ENCODE results near the gene RETN. TPM values are rescaled to one million over a fixed set of nuclear protein-coding genes. Genes with fewer than 3 reads are reported as not detected.

Gene RETN
- total RNA-seq, 3 donors from 2014 or later (not counting 1 experiment from before 2014, with no cell fraction given), result 3.8 TPM; not detected in 2

DNA sequence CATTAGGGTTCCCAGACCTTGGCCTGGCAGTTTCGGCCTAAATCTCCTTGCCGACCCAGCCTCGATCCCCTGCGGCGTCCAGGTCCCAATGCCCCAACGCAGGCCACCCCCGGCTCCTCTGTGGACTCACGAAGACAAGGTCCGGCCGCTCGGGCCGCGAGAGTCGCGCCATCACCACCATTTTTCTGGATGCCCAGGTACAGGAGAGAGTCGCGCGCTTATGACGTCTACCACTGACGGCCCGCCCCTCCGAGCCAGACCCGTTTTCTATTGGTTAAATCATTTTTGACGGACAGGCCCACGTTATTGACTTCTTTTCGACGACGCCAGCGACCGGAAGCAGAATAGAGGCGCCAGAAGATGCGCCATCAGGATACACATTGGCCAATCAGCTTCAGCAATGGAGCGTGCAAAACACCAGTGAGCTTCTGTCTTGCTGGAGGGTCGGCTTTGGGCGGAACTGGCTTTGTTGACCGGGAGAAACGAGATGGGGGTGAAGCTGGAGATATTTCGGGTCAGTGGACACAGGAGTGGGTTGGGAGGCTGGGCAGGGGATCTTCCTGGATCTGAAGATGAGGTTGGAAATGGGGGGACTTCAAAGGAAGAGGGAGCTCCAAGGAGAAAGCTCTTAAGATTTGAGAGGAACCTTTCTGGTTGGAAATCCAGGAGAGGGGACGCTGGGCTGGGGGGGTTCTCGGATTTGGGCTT lies 39.3 kb upstream of the RETN start, which contains the start of the genes PET100 and XAB2:
Gene PET100, plus strand, starts transcription at position 447 of the 708 bp plus-strand sequence. Its CDS starts 41 bp downstream, at position 488.
Gene XAB2, minus strand, starts transcription at position 199 of the 708 bp plus-strand sequence. Its CDS starts 18 bp downstream, at position 181.
- whole genome bisulfite sequencing (ENCODE audit: insufficient coverage), result under 1% methylated on average over 40 of the region's 40 CpGs
- TF ChIP-seq, protein P1, sequence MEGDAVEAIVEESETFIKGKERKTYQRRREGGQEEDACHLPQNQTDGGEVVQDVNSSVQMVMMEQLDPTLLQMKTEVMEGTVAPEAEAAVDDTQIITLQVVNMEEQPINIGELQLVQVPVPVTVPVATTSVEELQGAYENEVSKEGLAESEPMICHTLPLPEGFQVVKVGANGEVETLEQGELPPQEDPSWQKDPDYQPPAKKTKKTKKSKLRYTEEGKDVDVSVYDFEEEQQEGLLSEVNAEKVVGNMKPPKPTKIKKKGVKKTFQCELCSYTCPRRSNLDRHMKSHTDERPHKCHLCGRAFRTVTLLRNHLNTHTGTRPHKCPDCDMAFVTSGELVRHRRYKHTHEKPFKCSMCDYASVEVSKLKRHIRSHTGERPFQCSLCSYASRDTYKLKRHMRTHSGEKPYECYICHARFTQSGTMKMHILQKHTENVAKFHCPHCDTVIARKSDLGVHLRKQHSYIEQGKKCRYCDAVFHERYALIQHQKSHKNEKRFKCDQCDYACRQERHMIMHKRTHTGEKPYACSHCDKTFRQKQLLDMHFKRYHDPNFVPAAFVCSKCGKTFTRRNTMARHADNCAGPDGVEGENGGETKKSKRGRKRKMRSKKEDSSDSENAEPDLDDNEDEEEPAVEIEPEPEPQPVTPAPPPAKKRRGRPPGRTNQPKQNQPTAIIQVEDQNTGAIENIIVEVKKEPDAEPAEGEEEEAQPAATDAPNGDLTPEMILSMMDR (IDR thresholded peaks at IDR 0.05), result no peak
- peak; percentile 96 for ATAC-seq
- Mint-ChIP-seq H3K27me3 (ENCODE audit: low read depth in 2 of 2) (no peaks in the 10 kb centered on the region), H3K4me3 (peak within 1 kb of the TSS; percentile 100), H3K36me3 (no peaks in the 10 kb centered on the region), H3K4me1 (peaks cover 29 to 58% of the 10 kb centered on the region in 2 donors), H3K27ac (peak within 1 kb of the TSS; percentile 99), H3K9me3 (no peaks in the 10 kb centered on the region)
- H3K9me3 ChIP-seq (ENCODE audit: control insufficient read depth, insufficient read depth, low read length), result no peaks in the 10 kb centered on the region
- peak; percentile 94 to 98 for DNase-seq
- peak within 1 kb of the TSS; percentile 90 for H3K4me3 ChIP-seq (ENCODE audit: low read length)
- H3K36me3 ChIP-seq (ENCODE audit: control insufficient read depth, insufficient read depth, low read length), result peaks cover 18% of the 10 kb centered on the region
- intact Hi-C loops (cut with micrococcal nuclease), result loop anchor here (10.0 kb wide), 1 partner anchor 55 kb away; the partner anchor contains the start of gene TRAPPC5
- no peaks in the 10 kb centered on the region for H3K27me3 ChIP-seq (ENCODE audit: control insufficient read depth, insufficient read depth, low read length)
- H3K27ac ChIP-seq (ENCODE audit: low read length), result peak within 1 kb of the TSS; percentile 87
- H3K4me1 ChIP-seq (ENCODE audit: control insufficient read depth, insufficient read depth, low read length), result peaks cover 30% of the 10 kb centered on the region

DNA sequence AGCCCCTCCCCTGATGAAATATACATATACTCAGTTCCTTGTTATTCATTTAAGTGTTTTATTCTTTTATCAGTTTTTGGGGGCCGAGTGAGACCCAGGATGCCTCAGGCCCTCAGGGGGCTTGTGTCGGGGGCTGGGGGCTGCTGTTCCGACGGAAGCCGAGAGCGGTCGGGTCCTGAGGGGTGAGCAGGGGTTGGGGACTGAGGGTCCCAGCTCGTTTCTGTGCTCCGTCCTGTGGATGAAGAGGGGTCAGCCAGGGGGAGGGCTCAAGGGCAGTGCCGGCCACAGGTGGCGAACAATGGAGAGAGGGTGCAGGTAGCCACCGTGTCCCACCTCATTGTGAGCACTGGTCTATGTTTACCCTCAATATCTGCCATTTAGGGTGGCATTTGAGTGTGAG lies 37.3 kb upstream of the RETN start:
- Mint-ChIP-seq H3K4me1 (peaks cover 29 to 68% of the 10 kb centered on the region in 2 donors), H3K4me3 (no peak overlapping the region), H3K27ac (no peak overlapping the region), H3K36me3 (no peaks in the 10 kb centered on the region), H3K9me3 (no peaks in the 10 kb centered on the region), H3K27me3 (ENCODE audit: low read depth in 2 of 2) (no peaks in the 10 kb centered on the region)
- no peak overlapping the region for H3K4me3 ChIP-seq (ENCODE audit: low read length)
- H3K27ac ChIP-seq (ENCODE audit: low read length), result no peak overlapping the region
- peaks cover 7% of the 10 kb centered on the region for H3K36me3 ChIP-seq (ENCODE audit: control insufficient read depth, insufficient read depth, low read length)
- intact Hi-C loops (cut with micrococcal nuclease), result loop anchor here (10.0 kb wide), 1 partner anchor 53 kb away; the partner anchor contains the start of gene TRAPPC5
- H3K4me1 ChIP-seq (ENCODE audit: control insufficient read depth, insufficient read depth, low read length), result peaks cover 39% of the 10 kb centered on the region
- TF ChIP-seq, protein P1 (IDR thresholded peaks at IDR 0.05), result no peak
- 98% methylated on average over 12 of the region's 12 CpGs for WGBS (ENCODE audit: insufficient coverage)
- no peak for ATAC-seq
- H3K9me3 ChIP-seq (ENCODE audit: control insufficient read depth, insufficient read depth, low read length), result no peaks in the 10 kb centered on the region
- no peak for DNase-seq
- no peaks in the 10 kb centered on the region for H3K27me3 ChIP-seq (ENCODE audit: control insufficient read depth, insufficient read depth, low read length)

DNA sequence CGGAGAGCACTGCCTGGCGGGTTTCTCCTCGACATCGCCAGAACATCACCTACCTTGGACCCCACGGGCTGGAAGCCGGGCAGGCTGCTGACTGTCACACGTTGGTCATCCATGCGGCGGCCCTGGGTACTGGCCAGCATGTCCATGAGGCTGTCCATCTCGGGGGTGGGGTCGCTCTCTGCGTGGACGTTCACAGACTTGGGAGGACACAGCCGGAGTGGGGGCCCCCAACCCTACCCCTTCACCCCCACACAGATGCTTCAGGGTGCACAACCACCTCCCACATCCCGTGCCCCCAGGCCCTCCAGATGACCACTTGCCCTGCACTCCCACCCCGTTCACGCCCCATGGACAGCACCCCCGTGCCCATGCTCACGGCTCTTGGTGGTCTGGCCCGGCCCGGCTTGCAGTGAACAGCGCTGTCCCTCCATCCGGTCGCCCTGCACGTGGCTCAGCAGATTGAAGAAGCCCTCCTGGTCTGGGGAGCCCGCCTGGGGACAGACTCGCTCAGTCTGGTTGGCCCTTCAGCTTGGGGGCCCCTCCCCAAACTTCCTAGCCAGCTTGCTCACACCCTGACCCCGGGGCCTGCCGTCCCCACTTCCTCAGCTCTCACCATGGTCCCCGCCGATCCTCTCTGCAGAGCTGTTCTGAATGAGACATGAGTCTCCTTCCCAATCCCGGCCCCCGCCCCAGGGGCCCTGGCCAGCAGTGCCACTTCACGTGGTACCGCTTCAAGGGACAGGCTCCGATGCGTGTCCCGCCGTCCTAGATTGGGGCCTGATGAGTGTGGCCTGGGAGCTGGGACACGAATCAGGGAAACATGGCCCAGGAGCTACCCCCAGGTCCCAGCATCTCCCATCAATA lies 36.3 kb upstream of the RETN start:
- TF ChIP-seq, protein P1 (IDR thresholded peaks at IDR 0.05), result no peak
- Mint-ChIP-seq H3K4me1 (peaks cover 32 to 64% of the 10 kb centered on the region in 2 donors), H3K36me3 (no peaks in the 10 kb centered on the region), H3K27me3 (ENCODE audit: low read depth in 2 of 2) (no peaks in the 10 kb centered on the region), H3K4me3 (peak overlapping the region; percentile 56), H3K27ac (peak overlapping the region in 1 of 2 donors; percentile 94), H3K9me3 (no peaks in the 10 kb centered on the region)
- no peak overlapping the region for H3K4me3 ChIP-seq (ENCODE audit: low read length)
- H3K36me3 ChIP-seq (ENCODE audit: control insufficient read depth, insufficient read depth, low read length), result peaks cover 2% of the 10 kb centered on the region
- DNase-seq (no peak), ATAC-seq (no peak)
- H3K27me3 ChIP-seq (ENCODE audit: control insufficient read depth, insufficient read depth, low read length), result no peaks in the 10 kb centered on the region
- no peaks in the 10 kb centered on the region for H3K9me3 ChIP-seq (ENCODE audit: control insufficient read depth, insufficient read depth, low read length)
- intact Hi-C loops (cut with micrococcal nuclease), result loop anchor here (10.0 kb wide), 1 partner anchor 52 kb away; the partner anchor contains the start of gene TRAPPC5
- WGBS (ENCODE audit: insufficient coverage), result 97% methylated on average over 40 of the region's 40 CpGs
- H3K4me1 ChIP-seq (ENCODE audit: control insufficient read depth, insufficient read depth, low read length), result peaks cover 45% of the 10 kb centered on the region
- no peak overlapping the region for H3K27ac ChIP-seq (ENCODE audit: low read length)
